ENCODE measurements around the gene CRAMP1. TPM values are rescaled to one million over a fixed set of nuclear protein-coding genes. Genes with fewer than 3 reads are reported as not detected.
A peak's percentile ranks its signal among the peaks of the same experiment; 100 is the strongest.

Gene CRAMP1
- total RNA-seq, 2 experiments from 2014 or later = 14.5 to 14.6 TPM

GRCh38 chr16:1638757-1639156, 26.6 kb downstream of the CRAMP1 start:
- Mint-ChIP-seq H3K4me3 (no peak overlapping the region), H3K27ac (no peak overlapping the region), H3K27me3 (no peaks in the 10 kb centered on the region), H3K9me3 (no peaks in the 10 kb centered on the region), H3K36me3 (peaks cover 38% of the 10 kb centered on the region), H3K4me1 (ENCODE audit: low read depth) (peaks cover 8% of the 10 kb centered on the region)
- intact Hi-C loops (cut with micrococcal nuclease) = no loop called here
- ChIA-PET CTCF (interaction anchor here (1.0 kb wide), 1 partner anchor 68 kb away, joined by 4 read pairs; the partner anchor contains the start of gene MAPK8IP3), POLR2A (interaction anchor here (0.6 kb wide), 1 partner anchor 191 kb away, joined by 3 read pairs; no protein-coding TSS in a partner anchor)
- no peak for DNase-seq

DNA sequence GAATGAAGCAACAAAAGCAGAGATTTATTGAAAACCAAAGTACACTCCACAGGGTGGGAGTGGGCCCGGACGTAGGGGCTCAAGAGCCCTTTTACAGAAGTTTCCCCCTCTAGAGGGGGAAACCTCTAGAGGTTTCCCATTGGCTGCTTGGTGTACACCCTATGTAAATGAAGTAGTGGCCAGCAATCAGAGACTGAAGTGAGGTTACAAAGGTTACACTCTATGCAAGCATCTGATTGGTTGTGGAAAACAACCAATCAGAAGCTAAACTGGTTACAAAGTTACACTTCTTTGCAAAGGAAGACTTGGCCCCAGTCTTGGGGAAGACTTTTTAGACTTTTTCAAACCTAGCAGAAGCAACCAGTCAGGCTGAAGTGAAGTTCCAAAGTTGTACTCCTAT, 27.1 kb downstream of the CRAMP1 start:
- ChIA-PET POLR2A (interaction anchor here (0.6 kb wide), 1 partner anchor 192 kb away, joined by 3 read pairs; no protein-coding TSS in a partner anchor), CTCF (interaction anchor here (1.0 kb wide), 1 partner anchor 67 kb away, joined by 4 read pairs; the partner anchor contains the start of gene MAPK8IP3)
- H3K9me3 Mint-ChIP-seq = no peaks in the 10 kb centered on the region
- DNase-seq = no peak
- peaks cover 37% of the 10 kb centered on the region for H3K36me3 Mint-ChIP-seq
- no peak overlapping the region for H3K27ac Mint-ChIP-seq
- peaks cover 8% of the 10 kb centered on the region for H3K4me1 Mint-ChIP-seq (ENCODE audit: low read depth)
- no peak overlapping the region for H3K4me3 Mint-ChIP-seq
- intact Hi-C loops (cut with micrococcal nuclease) = no loop called here
- H3K27me3 Mint-ChIP-seq = no peaks in the 10 kb centered on the region

DNA sequence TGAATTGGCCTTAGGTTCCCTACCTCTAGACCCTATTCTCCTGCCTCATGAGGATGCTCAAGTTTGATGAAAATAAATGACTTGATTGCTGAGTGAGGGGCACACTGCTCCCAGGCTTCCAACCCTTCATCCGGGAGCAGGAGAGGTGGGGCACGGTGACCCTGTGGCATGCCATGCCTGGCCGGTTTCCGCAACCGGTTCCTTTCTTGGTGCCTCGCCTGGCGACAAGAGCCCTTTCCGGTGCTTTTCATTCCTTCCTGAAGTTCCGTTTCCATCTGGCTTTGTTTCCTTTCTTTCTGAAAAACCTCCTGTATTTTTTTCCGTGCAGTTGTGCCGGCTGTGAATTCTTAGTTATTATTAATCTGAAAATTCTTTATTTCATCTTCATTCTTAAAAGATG, 27.7 kb downstream of the CRAMP1 start:
- H3K4me3 Mint-ChIP-seq = no peak overlapping the region
- no peaks in the 10 kb centered on the region for H3K9me3 Mint-ChIP-seq
- CTCF ChIA-PET = interaction anchor here (1.0 kb wide), 1 partner anchor 66 kb away, joined by 4 read pairs; the partner anchor contains the start of gene MAPK8IP3
- intact Hi-C loops (cut with micrococcal nuclease) = no loop called here
- DNase-seq = no peak
- no peaks in the 10 kb centered on the region for H3K27me3 Mint-ChIP-seq
- peaks cover 35% of the 10 kb centered on the region for H3K36me3 Mint-ChIP-seq
- H3K4me1 Mint-ChIP-seq (ENCODE audit: low read depth) = peaks cover 8% of the 10 kb centered on the region
- POLR2A ChIA-PET = no interaction called here
- no peak overlapping the region for H3K27ac Mint-ChIP-seq

GRCh38 chr16:1640261-1640941, 28.2 kb downstream of the CRAMP1 start:
- peak; percentile 15 for DNase-seq
- intact Hi-C loops (cut with micrococcal nuclease) = no loop called here
- Mint-ChIP-seq H3K36me3 (peaks cover 35% of the 10 kb centered on the region), H3K27me3 (no peaks in the 10 kb centered on the region), H3K9me3 (no peaks in the 10 kb centered on the region), H3K27ac (no peak overlapping the region), H3K4me3 (no peak overlapping the region), H3K4me1 (ENCODE audit: low read depth) (peaks cover 9% of the 10 kb centered on the region)
- ChIA-PET POLR2A (no interaction called here), CTCF (no interaction called here)

DNA sequence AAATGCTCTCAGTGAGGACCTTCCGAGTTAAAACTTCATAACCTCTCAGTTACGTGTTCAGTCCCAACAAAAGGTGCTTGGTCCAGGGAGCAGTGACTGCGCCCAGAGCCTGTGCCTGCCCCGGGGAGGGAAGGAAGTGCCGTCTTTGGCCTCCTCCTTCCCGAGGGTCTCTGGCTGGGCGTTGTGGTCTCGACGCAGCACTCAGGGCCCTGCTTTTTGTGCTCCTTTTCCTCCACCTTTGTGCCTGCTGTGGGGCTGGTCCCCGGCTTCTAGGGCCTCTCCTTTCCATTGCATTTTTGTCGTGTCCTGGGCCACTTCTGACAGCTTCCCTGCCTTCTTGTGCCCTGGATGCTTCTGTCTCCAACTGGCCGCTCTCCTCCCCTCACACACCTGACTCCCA, 29.1 kb downstream of the CRAMP1 start:
- H3K27me3 Mint-ChIP-seq = no peaks in the 10 kb centered on the region
- peaks cover 18% of the 10 kb centered on the region for H3K4me1 Mint-ChIP-seq (ENCODE audit: low read depth)
- ChIA-PET POLR2A (no interaction called here), CTCF (no interaction called here)
- H3K36me3 Mint-ChIP-seq = peaks cover 35% of the 10 kb centered on the region
- H3K27ac Mint-ChIP-seq = no peak overlapping the region
- no peak overlapping the region for H3K4me3 Mint-ChIP-seq
- no peak for DNase-seq
- H3K9me3 Mint-ChIP-seq = no peaks in the 10 kb centered on the region
- intact Hi-C loops (cut with micrococcal nuclease) = no loop called here

- Mint-ChIP-seq H3K4me1 (ENCODE audit: low read depth) (peaks cover 25% of the 10 kb centered on the region), H3K4me3 (no peak overlapping the region), H3K36me3 (peaks cover 35% of the 10 kb centered on the region), H3K27me3 (no peaks in the 10 kb centered on the region), H3K9me3 (no peaks in the 10 kb centered on the region), H3K27ac (no peak overlapping the region)
- CTCF ChIA-PET = no interaction called here
- POLR2A ChIA-PET = no interaction called here
- no peak for DNase-seq
- intact Hi-C loops (cut with micrococcal nuclease) = no loop called here
Observed at GRCh38 chr16:1642148-1642547, 30.0 kb downstream of the CRAMP1 start.

DNA sequence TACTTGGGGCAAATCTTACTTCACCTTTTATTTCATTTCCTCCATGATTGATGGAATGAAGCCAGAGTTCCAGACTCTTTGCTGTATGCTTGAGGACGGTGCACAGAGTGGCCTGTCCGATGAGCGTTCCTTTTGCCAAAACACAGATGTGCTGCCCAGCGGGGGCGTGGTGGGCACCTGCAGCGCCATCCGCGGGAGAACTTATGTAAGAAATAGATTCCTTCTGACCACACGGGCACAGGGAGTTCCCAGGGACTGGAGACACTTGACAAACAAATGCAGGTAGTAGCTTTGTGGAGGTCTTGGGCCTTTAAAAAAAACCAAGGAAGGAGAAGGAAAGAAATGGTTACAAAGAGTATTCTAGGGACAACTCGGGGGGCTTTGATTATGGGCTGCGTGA, 30.6 kb downstream of the CRAMP1 start:
- intact Hi-C loops (cut with micrococcal nuclease) = no loop called here
- no peak for DNase-seq
- CTCF ChIA-PET = no interaction called here
- POLR2A ChIA-PET = no interaction called here
- Mint-ChIP-seq H3K4me1 (ENCODE audit: low read depth) (peaks cover 25% of the 10 kb centered on the region), H3K9me3 (no peaks in the 10 kb centered on the region), H3K36me3 (peaks cover 36% of the 10 kb centered on the region), H3K4me3 (no peak overlapping the region), H3K27me3 (no peaks in the 10 kb centered on the region), H3K27ac (no peak overlapping the region)

DNA sequence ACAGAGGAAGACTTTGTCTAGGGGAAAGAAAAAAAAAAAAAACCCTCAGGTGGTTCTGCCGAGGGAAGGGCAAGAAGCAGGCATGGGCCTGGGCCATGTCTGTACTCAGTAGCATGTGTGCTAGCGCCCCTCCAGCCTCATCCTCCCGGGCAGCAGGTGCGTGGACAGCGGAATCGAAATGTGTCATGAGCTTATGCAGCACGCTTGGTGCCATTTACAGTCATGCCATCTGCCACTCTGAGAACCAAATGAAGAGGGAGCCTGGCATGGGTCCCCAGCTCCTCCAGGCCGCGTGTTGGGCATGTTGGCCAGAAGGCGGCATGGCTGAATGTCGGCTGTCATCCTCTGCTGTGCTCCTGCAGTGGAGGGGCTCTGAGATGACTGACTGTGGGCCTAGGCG, 31.4 kb downstream of the CRAMP1 start:
- Mint-ChIP-seq H3K4me1 (ENCODE audit: low read depth) (peaks cover 25% of the 10 kb centered on the region), H3K4me3 (no peak overlapping the region), H3K27me3 (no peaks in the 10 kb centered on the region), H3K36me3 (peaks cover 38% of the 10 kb centered on the region), H3K9me3 (no peaks in the 10 kb centered on the region), H3K27ac (no peak overlapping the region)
- ChIA-PET POLR2A (no interaction called here), CTCF (no interaction called here)
- intact Hi-C loops (cut with micrococcal nuclease) = no loop called here
- no peak for DNase-seq

- Mint-ChIP-seq H3K4me1 (ENCODE audit: low read depth) (peaks cover 18% of the 10 kb centered on the region), H3K36me3 (peaks cover 33% of the 10 kb centered on the region), H3K4me3 (no peak overlapping the region), H3K9me3 (no peaks in the 10 kb centered on the region), H3K27ac (peak overlapping the region; percentile 55), H3K27me3 (no peaks in the 10 kb centered on the region)
- ChIA-PET CTCF (interaction anchor here (0.9 kb wide), 1 partner anchor 77 kb away, joined by 3 read pairs; no protein-coding TSS in a partner anchor), POLR2A (no interaction called here)
- peak; percentile 57 for DNase-seq
- intact Hi-C loops (cut with micrococcal nuclease) = loop anchor here (2.0 kb wide), 1 partner anchor 33 kb away; the partner anchor contains the start of gene JPT2
Observed at GRCh38 chr16:1645914-1646525, 33.9 kb downstream of the CRAMP1 start.

DNA sequence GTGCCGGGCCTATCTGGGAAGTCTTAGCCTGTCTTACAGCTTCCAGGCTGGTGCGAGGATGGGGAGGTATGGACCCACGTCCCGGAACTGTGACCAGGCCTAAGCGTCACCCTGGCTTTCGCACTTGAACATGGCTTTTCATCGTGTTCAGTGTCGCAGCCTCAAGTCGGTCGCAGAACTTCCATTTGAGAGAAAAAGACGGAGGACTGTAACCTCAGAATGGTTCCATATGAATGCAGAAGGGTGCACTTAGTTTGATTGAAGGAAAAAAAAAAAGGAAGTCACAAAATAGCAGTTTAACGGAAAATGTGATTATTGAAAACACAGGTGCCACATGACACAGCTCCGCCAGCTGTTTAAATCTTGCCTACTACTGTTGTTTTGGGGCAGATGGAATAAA, 35.7 kb downstream of the CRAMP1 start:
- no peak for DNase-seq
- CTCF ChIA-PET = no interaction called here
- intact Hi-C loops (cut with micrococcal nuclease) = loop anchor here (2.0 kb wide), 1 partner anchor 31 kb away; the partner anchor contains the start of gene JPT2
- H3K4me3 Mint-ChIP-seq = no peak overlapping the region
- POLR2A ChIA-PET = no interaction called here
- H3K27me3 Mint-ChIP-seq = no peaks in the 10 kb centered on the region
- H3K27ac Mint-ChIP-seq = no peak overlapping the region
- peaks cover 18% of the 10 kb centered on the region for H3K4me1 Mint-ChIP-seq (ENCODE audit: low read depth)
- no peaks in the 10 kb centered on the region for H3K9me3 Mint-ChIP-seq
- H3K36me3 Mint-ChIP-seq = peaks cover 36% of the 10 kb centered on the region

DNA sequence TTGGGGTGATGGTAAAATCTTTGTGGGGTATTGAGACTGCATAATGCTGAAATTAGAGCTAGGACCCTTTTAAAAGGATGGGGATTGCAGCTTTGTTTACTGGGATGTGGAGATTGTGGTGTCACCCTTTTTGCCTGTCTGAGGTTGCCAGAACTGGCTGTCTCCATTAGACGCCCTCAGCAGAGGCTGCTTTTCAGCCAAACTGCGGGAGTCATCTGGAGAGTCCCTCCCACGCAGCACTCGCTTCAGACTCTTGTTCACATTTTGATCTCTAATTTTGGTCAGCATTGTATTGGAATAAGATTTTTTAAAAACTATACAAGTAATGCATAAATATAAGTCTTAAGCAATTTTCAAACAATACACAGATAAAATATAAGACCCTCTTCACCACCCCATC, 38.0 kb downstream of the CRAMP1 start:
- no peak overlapping the region for H3K27ac Mint-ChIP-seq
- H3K27me3 Mint-ChIP-seq = no peaks in the 10 kb centered on the region
- no peaks in the 10 kb centered on the region for H3K9me3 Mint-ChIP-seq
- intact Hi-C loops (cut with micrococcal nuclease) = no loop called here
- ChIA-PET CTCF (interaction anchor here (1.3 kb wide), 1 partner anchor 56 kb away, joined by 4 read pairs; the partner anchor contains the start of gene MAPK8IP3), POLR2A (interaction anchor here (0.6 to 1.1 kb wide), 3 partner anchors 31 to 200 kb away, joined by 3 read pairs; no protein-coding TSS in a partner anchor)
- peak; percentile 12 for DNase-seq
- H3K4me3 Mint-ChIP-seq = no peak overlapping the region
- peaks cover 39% of the 10 kb centered on the region for H3K36me3 Mint-ChIP-seq
- peaks cover 18% of the 10 kb centered on the region for H3K4me1 Mint-ChIP-seq (ENCODE audit: low read depth)

- CTCF ChIA-PET = no interaction called here
- no peak overlapping the region for H3K27ac Mint-ChIP-seq
- H3K36me3 Mint-ChIP-seq = peaks cover 42% of the 10 kb centered on the region
Observed at GRCh38 chr16:1651094-1651973, 39.2 kb downstream of the CRAMP1 start.

More at GRCh38 chr16:1651094-1651973, 39.2 kb downstream of the CRAMP1 start:
- no peaks in the 10 kb centered on the region for H3K27me3 Mint-ChIP-seq
- H3K4me1 Mint-ChIP-seq (ENCODE audit: low read depth) = peaks cover 8% of the 10 kb centered on the region
- no peaks in the 10 kb centered on the region for H3K9me3 Mint-ChIP-seq
- intact Hi-C loops (cut with micrococcal nuclease) = no loop called here
- peak; percentile 12 for DNase-seq
- H3K4me3 Mint-ChIP-seq = no peak overlapping the region
- POLR2A ChIA-PET = interaction anchor here (0.6 to 0.7 kb wide), 2 partner anchors 111 to 1256 kb away, joined by 3 read pairs; no protein-coding TSS in a partner anchor

Data from activated CD4-positive, alpha-beta memory T cell treated with anti-CD3 and anti-CD28 coated beads for 36 hours (primary cell).